Uterine smooth muscle cell (primary cell): ENCODE measurements around the gene GPR34. TPM values are rescaled to one million over a fixed set of nuclear protein-coding genes. Genes with fewer than 3 reads are reported as not detected.

Experiments used
- total RNA-seq: library from RNA; depleted of rRNA; stranded (reverse); fragments of >200 nt; gene quantifications from 2 replicates; pipeline ENCODE4 v1.2.3, GENCODE V29; 2014

GPR34 gene
- not detected in 2 replicates for total RNA-seq

GRCh38 chrX:41688835-41689234 lies at the start of gene GPR34:
TSS of gene GPR34 (plus strand) at chrX:41688973. CDS start at chrX:41695634, 6,661 bp downstream.

GRCh38 chrX:41723826-41724225 lies 35.1 kb downstream of the GPR34 start, which contains the start of gene GPR82:
TSS of gene GPR82 (plus strand) at chrX:41724181. CDS start at chrX:41727027, 2,846 bp downstream.

Other genes starting within 250 kb of the GPR34 start
- not detected in 2 replicates for gene NYX, start 241.6 kb upstream of the GPR34 start, total RNA-seq
- not detected in 2 replicates for gene GPR82, start 35.2 kb downstream of the GPR34 start, total RNA-seq
- 47.0 and 49.1 TPM in 2 replicates for gene CASK, start 234.6 kb downstream of the GPR34 start, total RNA-seq